Fibroblast of pulmonary artery (primary cell): ENCODE measurements around the gene PAWR.
A peak's percentile ranks its signal among the peaks of the same experiment; 100 is the strongest.

ENCODE experiments used
- DNase-seq: peaks from one replicate; pipeline ENCODE4 v3.0.0-alpha.2; 2010; ENCODE audit warnings: low read depth
- H3K4me3 ChIP-seq: replicated peaks from 2 replicates; pipeline ENCODE4 v1.5.1; 2011; ENCODE audit warnings: low read depth, mild to moderate bottlenecking, control low read depth, low read length, moderate library complexity
- TF ChIP-seq, protein P1 (sequence below): IDR thresholded peaks from 2 replicates; pipeline ENCODE4 v1.5.1; 2011; ENCODE audit warnings: mild to moderate bottlenecking, control low read depth, low read length, inconsistent platforms; ENCODE audit errors: missing control alignments

The PAWR gene

DNA sequence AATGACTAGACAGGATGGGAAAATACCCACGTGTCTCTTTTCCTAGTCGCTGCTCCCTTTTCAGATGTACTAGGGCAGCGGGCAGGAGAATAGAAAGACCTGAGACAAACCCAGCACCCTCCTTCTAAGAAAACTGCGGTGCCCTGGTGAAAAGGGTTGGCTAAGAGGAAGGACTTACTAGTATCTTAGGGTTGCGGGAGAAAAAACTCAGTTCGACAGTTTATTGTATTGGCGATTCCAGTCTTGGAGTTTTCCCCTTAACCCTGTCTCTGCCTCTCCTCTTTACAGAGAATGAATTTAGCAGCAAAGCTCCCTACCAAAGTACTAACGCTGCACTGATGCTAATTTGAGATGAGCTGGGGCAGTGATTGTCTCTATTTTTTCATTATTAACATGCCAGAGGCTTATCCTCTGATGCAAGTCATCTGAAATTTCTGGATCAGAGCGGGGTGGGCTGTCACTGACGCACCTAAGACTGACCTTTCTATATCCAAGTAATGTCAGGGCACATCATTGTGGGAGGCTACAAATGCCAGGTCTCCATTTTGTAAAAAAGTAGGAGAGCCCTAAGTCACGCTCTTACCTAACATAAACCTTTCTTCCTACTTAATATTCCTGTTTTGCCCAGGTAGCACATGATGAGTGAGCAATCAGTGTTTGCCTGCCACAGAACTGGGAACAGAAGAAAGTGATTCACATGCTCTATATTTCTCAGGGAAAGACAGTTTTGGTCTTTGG lies 916 bp upstream of the PAWR start:
- TF ChIP-seq, protein P1, sequence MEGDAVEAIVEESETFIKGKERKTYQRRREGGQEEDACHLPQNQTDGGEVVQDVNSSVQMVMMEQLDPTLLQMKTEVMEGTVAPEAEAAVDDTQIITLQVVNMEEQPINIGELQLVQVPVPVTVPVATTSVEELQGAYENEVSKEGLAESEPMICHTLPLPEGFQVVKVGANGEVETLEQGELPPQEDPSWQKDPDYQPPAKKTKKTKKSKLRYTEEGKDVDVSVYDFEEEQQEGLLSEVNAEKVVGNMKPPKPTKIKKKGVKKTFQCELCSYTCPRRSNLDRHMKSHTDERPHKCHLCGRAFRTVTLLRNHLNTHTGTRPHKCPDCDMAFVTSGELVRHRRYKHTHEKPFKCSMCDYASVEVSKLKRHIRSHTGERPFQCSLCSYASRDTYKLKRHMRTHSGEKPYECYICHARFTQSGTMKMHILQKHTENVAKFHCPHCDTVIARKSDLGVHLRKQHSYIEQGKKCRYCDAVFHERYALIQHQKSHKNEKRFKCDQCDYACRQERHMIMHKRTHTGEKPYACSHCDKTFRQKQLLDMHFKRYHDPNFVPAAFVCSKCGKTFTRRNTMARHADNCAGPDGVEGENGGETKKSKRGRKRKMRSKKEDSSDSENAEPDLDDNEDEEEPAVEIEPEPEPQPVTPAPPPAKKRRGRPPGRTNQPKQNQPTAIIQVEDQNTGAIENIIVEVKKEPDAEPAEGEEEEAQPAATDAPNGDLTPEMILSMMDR, result no peak
- peak overlapping the region; percentile 82 for H3K4me3 ChIP-seq
- peak; percentile 38 for DNase-seq

DNA sequence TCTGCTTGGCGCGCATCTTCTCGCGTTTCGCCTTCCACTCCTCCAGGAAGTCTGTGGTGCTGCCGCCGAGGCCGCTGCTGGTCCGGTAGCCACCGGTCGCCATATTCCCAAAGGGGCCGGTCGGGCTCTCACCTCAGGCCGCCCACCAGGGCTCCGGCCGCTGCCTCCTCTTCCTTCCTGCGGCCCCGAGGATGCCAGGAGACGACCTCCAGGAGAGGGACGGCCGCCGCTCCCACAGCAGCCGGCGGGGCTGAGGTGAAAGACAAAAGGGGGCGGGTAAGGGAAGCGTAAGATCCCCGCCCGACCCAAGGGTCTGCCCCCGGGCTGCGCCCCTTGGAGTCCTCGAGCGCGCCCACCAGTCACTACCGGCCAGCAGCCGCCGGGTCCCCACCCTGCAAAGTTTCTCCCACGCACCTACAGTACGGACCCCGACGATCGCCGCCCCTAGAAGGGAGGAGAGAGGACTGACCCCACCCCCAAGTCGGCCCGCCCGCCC lies 574 bp downstream of the PAWR start:
- TF ChIP-seq, protein P1, result no peak
- peak overlapping the region; percentile 82 for H3K4me3 ChIP-seq
- DNase-seq, result no peak

GRCh38 chr12:79689477-79690141 lies 1.2 kb downstream of the PAWR start:
- peak overlapping the region; percentile 82 for H3K4me3 ChIP-seq
- TF ChIP-seq, protein P1, result no peak
- peak; percentile 63 for DNase-seq

DNA sequence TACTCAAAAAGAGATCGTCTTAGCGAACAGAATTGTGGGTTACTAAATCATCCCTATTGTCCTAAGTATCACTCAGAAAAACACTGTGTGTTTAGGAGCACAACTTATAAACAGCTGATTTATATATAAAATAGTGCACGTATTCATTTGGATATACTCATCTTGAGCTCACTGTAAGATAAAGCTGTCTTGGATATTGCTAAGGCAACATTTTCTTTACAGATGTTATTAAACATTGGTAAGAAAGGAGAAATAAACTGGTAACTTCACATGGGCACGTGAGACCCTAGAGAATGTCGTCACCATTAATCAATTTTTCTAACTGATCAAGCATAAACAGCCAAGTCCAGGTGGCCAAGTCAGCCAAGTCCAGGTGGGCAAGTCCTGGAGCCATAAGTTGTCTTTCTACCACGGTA lies 1.7 kb downstream of the PAWR start:
- no peak for DNase-seq
- peak overlapping the region; percentile 82 for H3K4me3 ChIP-seq
- TF ChIP-seq, protein P1, result no peak

GRCh38 chr12:79688376-79689060 lies 2.2 kb downstream of the PAWR start:
- TF ChIP-seq, protein P1, result no peak
- peak overlapping the region; percentile 82 for H3K4me3 ChIP-seq
- DNase-seq, result no peak

DNA sequence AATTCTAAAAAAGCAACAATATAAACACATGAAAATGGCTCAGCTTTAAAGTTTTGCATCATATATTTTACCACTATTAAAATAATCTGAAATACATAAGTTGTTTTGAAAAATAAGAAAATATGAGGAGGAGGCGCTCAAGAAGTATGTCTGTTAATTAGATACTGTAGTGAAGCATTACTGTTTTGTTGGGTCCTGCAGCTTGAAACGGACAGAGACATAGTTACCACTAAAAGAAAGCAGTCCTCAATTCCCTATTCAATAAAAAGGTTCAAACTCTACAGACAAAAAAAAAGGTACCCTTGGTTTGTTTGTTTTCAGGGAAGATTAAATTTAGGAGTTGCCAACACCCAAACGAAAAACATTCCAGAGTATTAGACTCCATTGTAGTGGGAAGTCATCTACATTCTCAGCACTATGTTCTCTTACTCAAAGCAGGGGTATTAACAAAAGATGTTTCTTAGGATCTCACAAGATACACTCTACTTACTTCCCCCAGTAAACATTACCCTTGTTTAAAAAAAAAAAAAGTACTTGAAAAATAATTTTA lies 3.0 kb downstream of the PAWR start:
- peak overlapping the region; percentile 82 for H3K4me3 ChIP-seq
- no peak for DNase-seq
- TF ChIP-seq, protein P1, result no peak
